CD14-positive monocyte (primary cell): ENCODE results near the gene PROKR1. TPM values are rescaled to one million over a fixed set of nuclear protein-coding genes. Genes with fewer than 3 reads are reported as not detected.

Experiments used
- DNase-seq, 3 donors: peaks; one replicate each; pipeline ENCODE4 v3.0.0-alpha.2; 2011 to 2022
- H2AFZ ChIP-seq: 2 replicates; pipeline ENCODE4 v1.6.0; 2012; ENCODE audit warnings: mild to moderate bottlenecking, low read depth, low read length, inconsistent platforms; ENCODE audit not compliant: insufficient read depth, poor library complexity, severe bottlenecking
- H3K27ac ChIP-seq, 2 donors: 1 replicate in 1 of 2; 2 replicates in 1 of 2; pipeline ENCODE4 v1.5.1; 2012 to 2013; ENCODE audit warnings: low read length in 2 of 2, control low read depth in 1 of 2, inconsistent platforms in 1 of 2, low read depth in 1 of 2, mild to moderate bottlenecking in 1 of 2
- H3K27me3 ChIP-seq, 2 donors: one replicate each; pipeline versions ENCODE4 v1.6.0 to v1.6.1; 2011 to 2013; ENCODE audit warnings: low read length in 2 of 2; ENCODE audit not compliant: control insufficient read depth in 2 of 2, insufficient read depth in 2 of 2
- H3K36me3 ChIP-seq, 2 donors: replicated peaks in 1 of 2; 1 replicate in 1 of 2; 2 replicates in 1 of 2; pipeline versions ENCODE4 v1.5.1 to v1.6.1; 2012 to 2013; ENCODE audit warnings: low read length in 2 of 2, control low read depth in 1 of 2, inconsistent platforms in 1 of 2, mild to moderate bottlenecking in 1 of 2; ENCODE audit not compliant: insufficient read depth in 2 of 2, control insufficient read depth in 1 of 2
- H3K4me1 ChIP-seq, 2 donors: 1 replicate in 1 of 2; 2 replicates in 1 of 2; pipeline versions ENCODE4 v1.5.1 to v1.6.1; 2012 to 2013; ENCODE audit warnings: low read length in 2 of 2, control low read depth in 1 of 2, inconsistent platforms in 1 of 2, mild to moderate bottlenecking in 1 of 2, moderate library complexity in 1 of 2; ENCODE audit not compliant: insufficient read depth in 2 of 2, control insufficient read depth in 1 of 2
- H3K4me2 ChIP-seq: replicated peaks from 2 replicates; pipeline ENCODE3; 2012; ENCODE audit warnings: low read length, moderate library complexity, mild to moderate bottlenecking; ENCODE audit not compliant: poor library complexity, severe bottlenecking; ENCODE audit errors: extremely low read depth
- H3K4me3 ChIP-seq, 3 experiments: fragments of 200-600 bp in 1 of 3; sonication (generic) in 1 of 3; replicated peaks in 1 of 3; 1 replicate in 2 of 3; 2 replicates in 1 of 3; pipeline ENCODE4 v1.5.1; 2011 to 2013; ENCODE audit warnings: low read length in 3 of 3, mild to moderate bottlenecking in 3 of 3, control low read depth in 2 of 3, low read depth in 2 of 3, inconsistent platforms in 1 of 3, moderate library complexity in 1 of 3
- H3K79me2 ChIP-seq: 2 replicates; pipeline ENCODE4 v1.6.0; 2012; ENCODE audit warnings: mild to moderate bottlenecking, control low read depth, inconsistent platforms, low read length, moderate library complexity; ENCODE audit not compliant: insufficient read depth
- H3K9ac ChIP-seq: 2 replicates; pipeline ENCODE4 v1.6.0; 2017; ENCODE audit warnings: low read length, mild to moderate bottlenecking; ENCODE audit not compliant: insufficient read depth, poor library complexity, severe bottlenecking
- H3K9me3 ChIP-seq, 2 donors: replicated peaks in 1 of 2; 1 replicate in 1 of 2; 2 replicates in 1 of 2; pipeline versions ENCODE4 v1.5.1 to v1.6.1; 2012 to 2013; ENCODE audit warnings: low read length in 2 of 2, control low read depth in 1 of 2; ENCODE audit not compliant: control insufficient read depth in 1 of 2, insufficient read depth in 1 of 2
- H4K20me1 ChIP-seq: 2 replicates; pipeline ENCODE4 v1.6.0; 2012; ENCODE audit warnings: mild to moderate bottlenecking, low read length, control low read depth, moderate library complexity; ENCODE audit not compliant: insufficient read depth
- H3K27ac Mint-ChIP-seq, 7 donors: one replicate each; pipeline ENCODE4 v1.8.0; 2020; ENCODE audit warnings: mild to moderate bottlenecking in 7 of 7, mixed read lengths in 7 of 7, moderate library complexity in 6 of 7, inconsistent platforms in 2 of 7
- H3K27me3 Mint-ChIP-seq, 3 donors: one replicate each; pipeline ENCODE4 v1.8.0; 2021 to 2022; ENCODE audit warnings: low read depth in 3 of 3, mild to moderate bottlenecking in 3 of 3, mixed read lengths in 3 of 3, moderate library complexity in 3 of 3, inconsistent platforms in 1 of 3
- H3K36me3 Mint-ChIP-seq, 2 donors: one replicate each; pipeline ENCODE4 v1.8.0; 2020; ENCODE audit warnings: mixed read lengths in 2 of 2, inconsistent platforms in 1 of 2, mild to moderate bottlenecking in 1 of 2
- H3K4me1 Mint-ChIP-seq: one replicate; pipeline ENCODE4 v1.8.0; 2020; ENCODE audit warnings: mild to moderate bottlenecking, mixed read lengths
- H3K4me3 Mint-ChIP-seq, 2 donors: one replicate each; pipeline ENCODE4 v1.8.0; 2020; ENCODE audit warnings: mild to moderate bottlenecking in 2 of 2, mixed read lengths in 2 of 2, moderate library complexity in 1 of 2
- H3K9me3 Mint-ChIP-seq, 7 donors: one replicate each; pipeline ENCODE4 v1.8.0; 2020 to 2022; ENCODE audit warnings: mixed read lengths in 7 of 7, mild to moderate bottlenecking in 6 of 7, moderate library complexity in 6 of 7, inconsistent platforms in 2 of 7
- WGBS: methylation state at CpG from one replicate; pipeline ENCODE4 v1.1.5; 2013; ENCODE audit warnings: missing lambda C conversion rate; ENCODE audit not compliant: insufficient coverage; 5-methylcytosine and 5-hydroxymethylcytosine counted together
- intact Hi-C, 2 donors: fragments of 100-400 bp; cut with micrococcal nuclease; formaldehyde crosslinking; loops; one replicate each; pipeline versions ENCODE4 v1.15.0 to v1.15.1; 2023
- polyA plus RNA-seq, 3 donors: library from polyadenylated mRNA; depleted of rRNA in 1 of 3; unstranded in 2 of 3; stranded (reverse) in 1 of 3; fragments of 300-500 nt in 2 of 3; fragments of >200 nt in 1 of 3; fragmentation: Illumina TruSeq in 2 of 3; gene quantifications; 1 replicate in 2 of 3; 2 replicates in 1 of 3; pipeline ENCODE4 v1.2.3, GENCODE V29; 2012 to 2021
- TF ChIP-seq, protein P1 (sequence below): fragments of 200-600 bp; IDR thresholded peaks from one replicate; pipeline ENCODE4 v1.8.0; 2022; ENCODE audit warnings: antibody characterized with exemption, mild to moderate bottlenecking

Gene PROKR1
- polyA plus RNA-seq, 3 donors = 0.01 TPM; not detected in 2

DNA sequence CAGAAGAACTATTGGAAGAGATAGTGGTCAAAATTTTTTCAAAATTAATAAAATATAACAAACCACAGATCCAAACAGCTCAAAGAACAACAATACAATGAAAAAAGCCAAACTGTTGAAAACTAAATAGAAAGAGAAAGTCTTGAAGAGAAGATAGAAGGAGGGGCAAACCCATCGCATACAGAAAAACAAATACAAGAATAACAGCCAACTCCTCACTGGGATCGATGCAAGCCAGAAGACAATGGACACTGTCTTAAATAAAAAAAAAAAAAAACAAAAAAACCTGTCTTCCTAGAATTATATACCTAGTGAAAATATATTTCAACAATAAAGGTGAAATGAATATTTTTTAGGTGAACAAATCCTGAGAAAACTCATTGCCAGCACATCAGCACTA, 57.2 kb downstream of the PROKR1 start:
- Histone ChIP-seq H3K27ac (no peak overlapping the region), H2AFZ (no peak overlapping the region), H3K4me3 (no peak overlapping the region), H3K36me3 (no peaks in the 10 kb centered on the region), H4K20me1 (no peaks in the 10 kb centered on the region), H3K4me1 (peaks cover 15 to 20% of the 10 kb centered on the region in 2 donors), H3K79me2 (no peaks in the 10 kb centered on the region), H3K4me2 (no peak overlapping the region), H3K27me3 (no peaks in the 10 kb centered on the region), H3K9me3 (no peaks in the 10 kb centered on the region), H3K9ac (no peak overlapping the region)
- intact Hi-C loops = loop anchor here in 1 of 2 donors (10.0 kb wide), 1 partner anchor 224 kb away; no protein-coding TSS in a partner anchor
- H3K27ac Mint-ChIP-seq = no peak overlapping the region
- no peak for DNase-seq
- no CpG with 5 or more reads among the region's 2 CpGs for WGBS
- peaks cover 23% of the 10 kb centered on the region for H3K4me1 Mint-ChIP-seq
- peaks cover 0 to 5% of the 10 kb centered on the region in 2 donors for H3K36me3 Mint-ChIP-seq
- peaks cover 0 to 16% (median 12%) of the 10 kb centered on the region in 7 donors for H3K9me3 Mint-ChIP-seq
- H3K27me3 Mint-ChIP-seq = peaks cover 0 to 2% (median 1%) of the 10 kb centered on the region in 3 donors
- H3K4me3 Mint-ChIP-seq = no peak overlapping the region
- TF ChIP-seq, protein P1, sequence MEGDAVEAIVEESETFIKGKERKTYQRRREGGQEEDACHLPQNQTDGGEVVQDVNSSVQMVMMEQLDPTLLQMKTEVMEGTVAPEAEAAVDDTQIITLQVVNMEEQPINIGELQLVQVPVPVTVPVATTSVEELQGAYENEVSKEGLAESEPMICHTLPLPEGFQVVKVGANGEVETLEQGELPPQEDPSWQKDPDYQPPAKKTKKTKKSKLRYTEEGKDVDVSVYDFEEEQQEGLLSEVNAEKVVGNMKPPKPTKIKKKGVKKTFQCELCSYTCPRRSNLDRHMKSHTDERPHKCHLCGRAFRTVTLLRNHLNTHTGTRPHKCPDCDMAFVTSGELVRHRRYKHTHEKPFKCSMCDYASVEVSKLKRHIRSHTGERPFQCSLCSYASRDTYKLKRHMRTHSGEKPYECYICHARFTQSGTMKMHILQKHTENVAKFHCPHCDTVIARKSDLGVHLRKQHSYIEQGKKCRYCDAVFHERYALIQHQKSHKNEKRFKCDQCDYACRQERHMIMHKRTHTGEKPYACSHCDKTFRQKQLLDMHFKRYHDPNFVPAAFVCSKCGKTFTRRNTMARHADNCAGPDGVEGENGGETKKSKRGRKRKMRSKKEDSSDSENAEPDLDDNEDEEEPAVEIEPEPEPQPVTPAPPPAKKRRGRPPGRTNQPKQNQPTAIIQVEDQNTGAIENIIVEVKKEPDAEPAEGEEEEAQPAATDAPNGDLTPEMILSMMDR = no peak

DNA sequence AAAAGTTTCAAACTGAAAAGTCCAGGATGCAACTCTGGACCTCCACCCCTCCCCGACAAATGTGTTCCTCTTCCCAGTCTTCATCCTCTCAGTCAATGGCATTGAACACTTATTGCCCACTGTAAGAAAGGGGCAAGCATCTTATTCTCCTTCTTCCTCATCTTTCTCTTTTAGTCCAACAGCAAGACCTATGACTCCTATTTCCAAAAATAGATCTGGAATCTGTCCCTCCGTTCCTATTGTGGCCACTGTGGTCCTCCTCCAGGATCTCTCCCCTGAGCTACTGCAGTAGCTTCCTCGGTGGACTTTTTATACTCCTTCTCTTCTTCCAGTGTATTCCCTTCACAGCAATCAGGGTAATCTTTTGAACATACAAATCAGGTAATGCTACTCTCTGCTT, 63.3 kb downstream of the PROKR1 start:
- Mint-ChIP-seq H3K27me3 (peaks cover 0 to 2% (median 0%) of the 10 kb centered on the region in 3 donors), H3K36me3 (no peaks in the 10 kb centered on the region), H3K27ac (peak overlapping the region in 1 of 7 donors; percentile 23), H3K9me3 (no peaks in the 10 kb centered on the region), H3K4me3 (no peak overlapping the region), H3K4me1 (peaks cover 13% of the 10 kb centered on the region)
- Histone ChIP-seq H3K9me3 (no peaks in the 10 kb centered on the region), H3K9ac (no peak overlapping the region), H3K4me3 (no peak overlapping the region), H3K79me2 (no peaks in the 10 kb centered on the region), H3K27ac (no peak overlapping the region), H3K36me3 (no peaks in the 10 kb centered on the region), H3K27me3 (no peaks in the 10 kb centered on the region), H2AFZ (no peak overlapping the region), H4K20me1 (no peaks in the 10 kb centered on the region), H3K4me2 (no peak overlapping the region), H3K4me1 (peaks cover 11 to 14% of the 10 kb centered on the region in 2 donors)
- 93% methylated on average over 3 of the region's 3 CpGs for WGBS
- intact Hi-C loops = loop anchor here (5.0 to 10.0 kb wide), 4 partner anchors 36 to 221 kb away; no protein-coding TSS in a partner anchor
- no peak for DNase-seq
- TF ChIP-seq, protein P1 = no peak

Other genes with a start within 250 kb of the PROKR1 start
- under 1 TPM; 0.08 to 0.85 (median 0.31) TPM for gene FBXO48, start 176.3 kb upstream of the PROKR1 start, polyA plus RNA-seq
- 1 to 10 TPM in 2 of 3 donors, under 1 TPM in 1; 0.77 to 1.8 (median 1.2) TPM for gene APLF, start 176.0 kb upstream of the PROKR1 start, polyA plus RNA-seq
- 10 to 100 TPM; 20.8 to 56.8 (median 36.3) TPM for gene ARHGAP25, start 91.2 kb downstream of the PROKR1 start, polyA plus RNA-seq
- gene BMP10, start 227.8 kb downstream of the PROKR1 start, polyA plus RNA-seq = not detected